Stimulated activated CD8-positive, alpha-beta memory T cell treated with anti-CD3 and anti-CD28 coated beads, Interleukin-12 subunit alpha, Interleukin-12 subunit beta, amount 100 ng/mL, for 24 hours (primary cell): ENCODE measurements around the gene PHACTR3.

Experiments used
- DNase-seq: peaks from one replicate; pipeline ENCODE4 v3.0.0-alpha.2; 2020; ENCODE audit errors: extremely low read depth

The PHACTR3 gene

DNA sequence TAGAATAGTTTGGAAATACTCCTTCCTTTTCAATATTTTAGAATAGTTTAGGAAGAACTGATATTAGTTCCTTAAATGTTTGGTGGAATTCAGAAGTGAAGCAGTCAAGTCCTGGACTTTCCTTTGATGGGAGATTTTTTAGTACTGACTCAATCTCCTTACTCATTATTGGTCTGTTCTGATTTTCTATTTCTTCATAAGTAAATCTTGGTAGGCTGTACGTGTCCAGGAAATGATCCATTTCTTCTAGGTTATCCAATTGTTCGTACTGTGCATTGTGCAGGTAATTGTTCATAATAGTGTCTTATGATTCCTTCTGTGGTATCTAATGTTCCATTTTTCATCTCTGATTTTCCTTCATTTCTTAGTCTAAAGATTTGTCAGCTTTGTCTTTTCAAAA, 190.2 kb downstream of the PHACTR3 start:
- no peak for DNase-seq

DNA sequence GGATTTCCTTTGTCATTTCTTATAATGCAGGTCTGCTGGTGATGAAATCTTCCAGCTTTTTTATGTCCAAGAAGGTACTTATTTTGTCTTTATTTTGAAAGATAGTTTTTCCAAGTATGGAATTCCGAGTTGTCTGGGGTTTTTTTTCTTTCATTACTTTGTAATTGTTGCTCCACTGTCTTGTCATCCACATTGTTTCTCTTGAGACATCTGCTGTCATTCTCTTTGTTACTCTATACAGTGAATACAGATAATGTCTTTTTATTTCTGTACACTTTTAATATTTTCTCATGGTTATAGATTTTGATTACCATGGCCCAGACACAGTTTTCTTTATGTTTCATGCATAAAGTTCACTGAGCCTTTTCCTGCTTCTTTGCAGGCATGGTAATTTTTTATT, 196.0 kb downstream of the PHACTR3 start:
- no peak for DNase-seq

DNA sequence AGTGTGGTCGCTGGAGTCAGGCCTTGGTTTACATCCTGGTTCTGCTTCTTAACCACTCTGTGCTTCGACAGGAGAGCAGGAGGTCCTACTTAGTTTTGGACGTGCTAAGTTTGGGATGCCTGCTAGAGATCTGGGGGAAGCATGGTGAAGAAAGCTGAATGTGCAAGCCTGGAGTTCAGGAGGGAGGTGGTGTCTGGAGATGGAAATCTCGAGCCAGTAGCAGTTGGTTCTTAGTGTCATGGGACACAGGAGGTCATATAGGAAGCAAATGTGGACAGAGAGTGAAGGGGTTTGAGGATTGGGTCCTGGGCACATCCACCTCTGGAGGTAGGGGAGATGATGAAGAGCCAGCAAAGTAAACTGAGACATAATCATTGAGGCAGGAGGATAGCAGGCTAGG, 197.7 kb downstream of the PHACTR3 start:
- no peak for DNase-seq

DNA sequence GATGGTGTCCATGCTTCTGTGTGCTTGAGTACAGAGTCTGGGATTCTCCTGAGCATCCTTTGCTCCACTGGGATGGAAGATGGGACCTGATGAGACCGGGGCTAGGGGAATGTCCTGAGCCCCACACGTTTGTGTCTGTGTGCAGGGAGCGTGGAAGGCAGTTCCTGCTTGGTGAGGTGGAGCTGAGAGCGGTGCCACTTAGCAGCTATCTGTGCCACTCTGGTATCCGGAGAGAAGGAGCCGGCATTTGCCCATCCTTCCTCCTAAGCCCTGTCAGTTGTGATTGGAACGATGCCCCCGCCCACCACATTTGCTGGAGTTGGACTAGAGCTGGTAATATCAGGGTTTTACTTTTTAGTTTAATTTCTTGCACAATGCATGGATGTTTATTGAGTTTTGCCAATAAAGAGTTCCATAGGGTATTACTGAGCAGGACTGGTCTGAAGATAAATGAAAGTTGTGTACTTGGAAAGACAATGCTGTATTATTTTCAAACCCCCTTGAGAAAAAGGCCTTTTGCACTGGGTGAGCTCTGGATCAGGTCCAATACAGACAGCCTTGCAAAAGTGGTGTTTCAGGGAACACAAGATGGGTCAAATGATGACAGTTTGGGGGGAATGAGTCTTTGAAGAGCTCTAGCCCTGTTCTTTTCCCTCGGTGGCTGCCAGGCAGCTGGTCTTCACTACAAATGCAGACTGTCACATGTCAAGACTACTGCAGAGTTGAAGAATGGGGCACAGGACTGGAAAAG, 198.3 kb downstream of the PHACTR3 start:
- no peak for DNase-seq

DNA sequence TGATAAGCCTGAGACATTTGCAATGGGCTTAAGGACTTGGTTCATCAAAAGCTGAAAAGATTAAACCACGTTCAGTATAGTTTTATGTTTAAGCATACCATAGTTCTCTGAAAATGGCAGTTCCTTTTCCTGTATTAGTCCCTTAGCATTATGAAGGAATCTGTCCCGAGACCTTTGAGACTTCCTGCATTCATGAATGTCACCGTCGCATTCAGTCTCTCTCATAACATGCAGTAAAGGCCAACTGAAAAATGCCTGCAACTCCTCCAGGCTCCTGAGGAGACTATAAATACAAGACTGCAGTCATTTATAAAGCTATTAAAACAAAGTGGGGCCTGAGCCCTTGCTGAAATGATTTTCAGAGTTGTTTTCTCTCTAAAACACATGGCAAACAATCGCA, 200.0 kb downstream of the PHACTR3 start:
- no peak for DNase-seq

DNA sequence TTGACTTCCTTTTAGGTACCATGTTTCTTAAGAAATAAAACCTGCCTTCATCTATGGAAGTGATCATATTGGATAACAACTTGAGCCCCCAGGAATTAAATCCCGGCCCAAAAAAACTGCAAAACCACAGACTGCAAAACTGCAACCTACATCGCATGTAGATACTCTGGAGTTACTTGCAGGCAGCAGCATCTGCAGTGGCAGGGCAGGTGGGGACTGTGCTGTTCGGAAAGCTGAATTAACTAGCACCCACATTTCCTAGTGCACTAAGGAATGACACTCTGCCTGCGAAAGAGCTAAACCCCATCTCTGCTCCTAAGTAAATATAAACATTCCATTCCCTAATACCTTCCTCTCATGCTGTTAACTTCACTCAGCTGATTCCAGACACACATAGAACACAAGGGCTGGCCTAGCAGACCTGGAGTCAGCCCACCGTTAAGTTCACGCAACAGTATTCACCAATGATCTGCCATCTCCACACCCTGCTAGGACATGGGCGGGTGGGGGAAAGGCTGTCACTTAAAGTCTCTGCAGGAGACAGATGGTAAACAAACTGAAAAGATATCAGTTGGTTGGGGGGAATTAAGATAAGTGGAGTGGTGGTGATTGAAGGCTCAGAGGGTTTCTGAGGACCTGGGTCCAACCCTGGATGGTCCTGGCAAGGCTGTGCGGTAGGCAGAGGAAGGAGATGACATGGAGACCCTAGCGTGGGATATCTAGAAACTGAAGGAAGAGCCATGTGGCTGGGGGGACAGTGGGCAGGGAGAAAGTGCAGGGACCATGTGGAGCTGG, 200.7 kb downstream of the PHACTR3 start:
- DNase-seq = no peak

DNA sequence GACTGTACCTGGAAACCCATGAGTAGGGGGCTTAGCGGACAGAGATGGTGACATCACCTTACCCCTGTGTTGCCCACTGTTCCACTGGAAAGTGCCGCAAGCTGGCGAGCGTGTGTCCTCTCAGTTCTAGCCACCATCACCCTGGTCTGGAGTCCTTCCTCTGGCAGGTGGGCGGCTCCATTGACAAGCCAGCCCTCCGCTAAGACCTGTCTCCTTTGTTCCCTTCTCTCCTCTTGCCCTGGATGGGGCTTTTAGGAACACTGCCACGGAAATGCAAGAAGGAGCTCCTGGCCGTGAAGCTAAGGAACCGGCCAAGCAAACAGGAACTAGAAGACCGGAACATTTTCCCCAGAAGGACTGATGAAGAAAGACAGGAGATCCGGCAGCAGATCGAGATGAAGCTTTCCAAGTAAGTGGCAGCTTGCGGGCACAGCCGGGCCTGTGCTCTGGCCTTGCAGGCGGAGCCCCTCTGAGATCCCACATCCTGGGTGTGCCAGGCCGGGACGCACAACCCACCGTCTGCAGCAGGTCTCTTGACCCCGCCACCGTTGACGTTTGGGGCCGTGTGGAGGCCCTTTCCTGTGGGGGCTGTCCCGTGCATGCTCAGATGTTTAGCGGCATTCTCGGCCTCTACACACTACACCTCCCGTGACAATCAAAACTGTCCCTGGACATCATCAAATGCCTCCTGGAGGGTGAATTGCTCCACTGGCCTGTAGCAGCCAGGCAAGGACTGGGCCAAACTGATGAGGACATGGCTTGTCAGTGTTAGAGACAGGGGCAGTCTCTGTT, 201.6 kb downstream of the PHACTR3 start:
- no peak for DNase-seq

DNA sequence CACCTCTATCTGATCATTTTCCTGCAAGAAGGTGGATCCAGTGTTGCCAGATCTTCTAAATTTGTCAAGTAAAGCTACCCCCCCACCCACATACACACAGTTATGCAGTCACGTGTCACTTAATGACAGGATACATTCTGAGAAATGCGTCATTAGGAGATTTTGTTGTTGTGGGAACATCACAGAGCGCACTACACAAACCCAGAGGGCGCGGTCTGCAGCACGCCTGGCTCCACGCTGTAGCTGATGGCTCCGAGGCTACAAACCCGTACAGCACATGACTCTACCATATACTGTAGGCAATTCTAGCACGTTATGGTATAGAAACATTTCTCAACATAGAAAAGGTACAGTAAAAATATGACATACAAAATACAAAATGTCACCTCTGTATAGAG, 202.2 kb downstream of the PHACTR3 start:
- DNase-seq = no peak

DNA sequence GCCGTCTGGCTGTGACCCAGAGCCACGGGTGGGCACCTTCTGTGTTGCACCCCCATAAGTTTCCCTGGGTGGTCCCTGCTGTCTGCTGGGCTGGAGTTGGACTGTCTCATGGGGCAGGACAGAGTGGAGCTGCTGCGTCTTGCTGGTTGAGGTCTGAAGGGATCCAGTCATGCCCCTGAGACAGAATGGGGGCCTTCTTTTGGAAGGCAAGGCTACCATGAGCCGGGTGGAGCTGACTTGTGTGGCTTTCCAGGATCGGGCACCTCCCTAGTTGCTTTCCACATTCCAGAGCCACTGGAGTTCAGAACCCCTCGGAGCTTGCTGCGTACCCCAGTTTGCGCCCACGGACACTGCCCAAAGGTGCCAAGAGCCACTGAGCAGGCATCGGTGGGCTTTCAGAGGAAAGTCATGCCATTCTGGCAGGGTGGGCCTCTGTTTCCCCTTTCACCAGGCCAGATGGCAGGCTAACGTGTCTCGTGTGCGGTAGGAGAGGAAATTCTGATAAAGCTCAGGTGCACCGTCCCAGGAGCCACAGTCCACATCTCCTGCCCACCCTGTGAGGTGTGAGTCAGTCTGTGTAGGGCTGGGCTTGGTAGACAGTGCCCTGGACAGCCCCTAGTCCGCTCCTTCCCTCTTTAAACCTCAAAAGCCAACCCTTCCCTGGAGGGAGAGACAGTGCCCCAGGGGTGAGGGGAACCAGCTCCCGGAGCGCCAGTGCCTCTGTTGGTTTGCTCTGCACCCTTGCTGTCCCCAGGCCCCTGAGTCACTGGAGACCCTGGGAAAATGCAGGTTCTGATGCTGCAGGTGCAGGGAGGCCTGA, 203.8 kb downstream of the PHACTR3 start:
- DNase-seq = no peak

DNA sequence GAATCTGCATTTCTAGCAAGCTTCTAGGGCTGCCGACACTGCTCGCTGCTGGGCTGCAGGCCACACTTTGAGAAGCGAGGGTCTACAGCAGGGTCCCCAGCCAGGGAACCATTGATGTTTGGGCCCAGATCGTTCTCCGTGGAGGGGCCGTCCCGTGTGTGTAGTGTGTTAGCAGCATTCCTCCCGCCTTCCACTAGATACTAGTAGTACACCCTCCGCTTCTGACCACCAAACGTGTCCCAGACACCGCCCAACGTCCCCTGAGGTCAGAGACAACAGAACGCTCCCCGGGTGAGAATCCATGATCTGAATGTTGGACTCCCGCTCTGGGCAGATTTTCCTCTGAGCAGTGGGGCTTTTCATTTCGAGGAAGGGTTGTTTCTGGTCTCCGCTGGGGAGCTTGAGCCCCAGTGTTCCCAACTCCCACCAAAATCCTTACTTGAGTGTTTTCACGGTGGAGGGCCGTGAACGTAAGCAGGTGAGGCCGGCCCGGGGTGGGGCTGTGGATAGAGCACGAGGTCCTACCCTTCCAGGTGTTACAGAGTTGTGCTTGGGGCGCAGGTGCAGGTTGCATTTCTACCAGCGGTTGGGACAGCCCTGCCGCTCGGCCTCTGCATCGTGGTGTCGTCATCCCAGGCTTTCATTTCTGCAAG, 204.5 kb downstream of the PHACTR3 start:
- no peak for DNase-seq

DNA sequence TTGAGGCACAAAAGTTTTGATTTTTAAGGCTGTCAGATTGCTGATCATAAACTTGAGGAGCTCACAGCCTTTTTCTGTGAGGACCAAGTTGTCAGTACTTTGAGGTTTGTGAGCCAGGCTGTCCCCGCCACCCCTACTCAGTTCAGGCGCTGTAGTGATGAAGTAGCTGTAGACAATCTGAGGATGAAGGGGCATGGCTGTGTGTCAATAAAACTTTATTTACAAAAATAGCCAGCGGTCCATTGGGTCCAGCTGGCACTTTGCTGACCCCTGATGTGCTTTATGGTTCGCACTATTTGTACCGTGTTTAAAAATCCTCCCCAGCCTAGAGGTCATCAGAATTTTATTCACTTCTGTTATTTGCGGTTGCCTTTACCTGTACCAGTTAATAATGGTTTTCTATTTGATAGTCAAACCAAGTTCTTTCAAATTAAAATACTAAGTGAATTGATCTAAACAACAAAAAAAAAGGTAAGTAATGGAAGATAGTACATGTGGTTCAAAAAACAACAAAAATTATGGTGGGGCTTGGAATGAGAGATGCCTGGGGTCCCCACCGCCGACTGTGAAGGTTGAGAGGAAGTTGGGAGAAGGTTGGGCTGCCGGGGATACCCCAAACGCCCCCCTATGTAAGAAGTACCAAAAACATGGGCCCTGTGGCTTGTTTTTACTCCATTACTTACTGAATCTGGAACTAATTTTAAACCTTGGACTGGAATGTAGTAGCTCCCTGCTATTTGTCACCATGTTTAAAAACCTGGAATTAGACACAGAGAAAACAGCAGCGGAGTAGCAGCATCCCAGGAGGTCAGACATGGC, 205.5 kb downstream of the PHACTR3 start:
- no peak for DNase-seq

DNA sequence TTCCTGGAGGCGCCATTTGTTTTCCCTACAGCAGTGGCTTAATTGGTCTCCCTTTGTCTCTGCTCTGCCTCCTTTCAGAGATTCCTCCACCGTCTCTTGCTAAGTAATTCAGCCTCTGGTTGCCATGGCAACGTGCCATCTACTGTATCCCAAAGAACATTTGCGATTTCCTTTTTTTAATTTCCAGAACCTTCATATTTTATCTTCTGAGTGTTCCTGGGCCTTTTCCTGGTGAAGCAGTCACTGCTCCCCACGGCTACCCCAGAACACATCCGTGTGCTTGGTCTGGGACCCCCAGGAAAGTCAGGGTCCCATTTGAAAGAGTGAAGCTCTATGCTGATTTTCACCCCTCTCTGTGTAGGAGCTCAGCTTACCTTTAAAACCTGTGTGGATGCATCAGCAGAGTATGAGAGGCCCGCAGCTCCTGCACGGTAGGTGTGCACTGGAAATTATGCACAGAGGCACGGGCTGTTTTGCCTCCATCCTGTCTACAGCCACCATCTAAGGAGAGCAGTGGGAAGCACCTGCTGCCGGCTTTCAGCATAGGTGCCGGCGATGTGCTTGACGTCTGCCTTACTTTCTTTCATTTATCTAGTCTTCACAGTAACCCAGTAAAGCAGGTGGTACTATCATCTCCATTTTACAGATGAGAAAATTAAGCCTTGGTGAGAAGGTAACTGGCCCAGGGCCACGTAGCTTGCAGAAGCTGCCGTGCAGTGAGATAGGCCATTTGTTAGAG, 206.3 kb downstream of the PHACTR3 start:
- DNase-seq = no peak

DNA sequence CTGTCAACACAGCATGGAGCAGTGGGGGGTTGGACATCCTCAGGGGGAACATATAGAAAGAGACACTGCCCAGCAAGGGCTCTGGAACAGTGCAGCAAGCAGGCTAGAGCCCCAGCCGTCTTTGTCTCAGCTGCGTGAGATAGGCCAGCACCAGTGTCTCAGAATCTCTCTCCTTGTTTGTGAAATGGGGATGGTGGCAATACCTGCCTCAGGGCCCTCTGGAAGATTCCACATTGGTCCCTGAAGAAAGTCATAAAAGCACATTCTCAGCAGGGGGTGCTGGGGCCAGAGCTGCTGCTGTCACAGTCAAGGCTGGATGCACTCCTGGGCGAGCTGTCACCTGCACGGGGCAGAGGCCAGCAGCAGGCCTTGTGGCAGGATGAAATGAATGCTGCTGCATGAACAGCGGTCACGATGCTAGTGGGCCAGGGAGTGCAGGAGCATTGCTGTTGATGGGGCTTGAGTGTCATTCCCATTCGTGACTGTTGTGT, 207.4 kb downstream of the PHACTR3 start:
- DNase-seq = no peak

DNA sequence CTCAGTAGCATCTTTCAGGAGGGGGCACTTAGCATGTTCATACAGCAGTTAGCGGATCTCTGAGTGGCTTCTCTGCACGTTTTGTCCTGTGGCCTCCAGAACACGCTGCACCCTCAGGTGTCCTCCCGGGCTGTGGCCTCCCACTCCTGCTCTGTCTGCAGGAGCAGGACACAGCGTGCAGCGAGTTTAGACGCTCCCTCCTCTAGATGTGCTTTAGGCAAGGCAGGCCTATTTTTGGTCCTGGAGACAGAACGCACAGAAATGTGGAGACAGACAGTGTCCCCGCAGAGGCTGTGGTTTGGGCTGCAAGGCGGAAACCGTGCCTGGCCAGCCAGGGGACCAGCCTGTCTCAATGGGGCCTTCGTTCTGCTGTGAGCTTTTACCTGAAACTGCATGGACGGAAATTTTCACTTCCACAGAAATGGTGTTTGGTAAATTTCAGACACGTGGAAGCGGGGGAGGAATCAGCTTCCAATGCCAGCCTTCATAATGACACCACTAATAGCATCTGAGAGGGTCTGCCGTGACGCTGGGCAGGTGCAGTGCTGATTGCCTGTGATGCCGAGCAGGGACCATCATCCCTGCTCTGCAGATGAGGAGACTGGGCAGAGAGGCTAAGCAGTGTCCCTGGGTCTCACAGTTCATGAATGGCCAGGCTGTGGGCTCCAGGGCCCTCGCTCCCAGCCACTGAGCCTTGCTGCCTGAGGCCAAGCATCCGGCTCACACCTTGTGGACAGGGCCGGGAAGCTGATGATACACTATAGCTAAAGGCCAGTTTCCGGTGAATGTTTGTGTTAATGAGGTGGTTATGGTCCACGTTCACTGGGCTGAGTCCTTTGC, 208.2 kb downstream of the PHACTR3 start:
- no peak for DNase-seq

DNA sequence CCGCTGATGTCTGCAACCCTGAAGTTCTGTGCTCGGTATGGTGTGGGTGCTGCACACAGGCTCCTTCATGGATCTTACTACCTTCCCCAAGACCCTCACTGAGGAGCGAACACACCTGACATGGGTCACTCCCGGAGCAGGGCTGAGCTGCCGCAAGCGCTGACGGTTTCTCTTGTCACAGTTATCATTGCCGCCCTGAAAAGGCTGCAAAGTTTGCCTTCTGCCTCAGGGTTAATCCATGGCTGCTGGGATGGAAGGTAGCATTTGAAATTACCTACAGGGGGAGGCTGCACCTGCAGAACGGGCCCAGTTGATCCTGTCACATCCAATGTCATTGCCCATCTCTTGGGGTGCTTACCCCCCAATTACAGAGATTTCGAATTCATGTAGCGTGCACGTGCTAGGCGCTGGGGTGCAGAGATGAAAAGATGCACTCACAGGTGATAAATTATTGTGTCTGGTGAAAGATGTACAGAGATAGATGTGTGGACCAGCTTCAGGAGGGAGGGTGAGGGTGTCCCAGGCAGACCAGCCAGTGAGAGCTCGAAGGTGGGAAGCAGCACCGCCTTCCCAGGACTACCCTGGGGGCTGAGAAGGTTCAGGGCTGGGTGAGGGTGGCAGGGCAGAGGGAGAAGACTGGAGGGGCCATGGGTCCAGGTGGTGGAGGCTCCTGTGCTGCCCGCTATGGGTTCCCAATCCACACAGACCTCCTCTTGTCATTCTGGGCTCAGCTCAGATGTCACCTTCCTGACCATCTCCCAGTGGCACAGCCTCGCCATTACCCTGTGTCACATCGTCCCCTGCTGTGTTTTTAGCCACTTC, 209.0 kb downstream of the PHACTR3 start:
- no peak for DNase-seq

DNA sequence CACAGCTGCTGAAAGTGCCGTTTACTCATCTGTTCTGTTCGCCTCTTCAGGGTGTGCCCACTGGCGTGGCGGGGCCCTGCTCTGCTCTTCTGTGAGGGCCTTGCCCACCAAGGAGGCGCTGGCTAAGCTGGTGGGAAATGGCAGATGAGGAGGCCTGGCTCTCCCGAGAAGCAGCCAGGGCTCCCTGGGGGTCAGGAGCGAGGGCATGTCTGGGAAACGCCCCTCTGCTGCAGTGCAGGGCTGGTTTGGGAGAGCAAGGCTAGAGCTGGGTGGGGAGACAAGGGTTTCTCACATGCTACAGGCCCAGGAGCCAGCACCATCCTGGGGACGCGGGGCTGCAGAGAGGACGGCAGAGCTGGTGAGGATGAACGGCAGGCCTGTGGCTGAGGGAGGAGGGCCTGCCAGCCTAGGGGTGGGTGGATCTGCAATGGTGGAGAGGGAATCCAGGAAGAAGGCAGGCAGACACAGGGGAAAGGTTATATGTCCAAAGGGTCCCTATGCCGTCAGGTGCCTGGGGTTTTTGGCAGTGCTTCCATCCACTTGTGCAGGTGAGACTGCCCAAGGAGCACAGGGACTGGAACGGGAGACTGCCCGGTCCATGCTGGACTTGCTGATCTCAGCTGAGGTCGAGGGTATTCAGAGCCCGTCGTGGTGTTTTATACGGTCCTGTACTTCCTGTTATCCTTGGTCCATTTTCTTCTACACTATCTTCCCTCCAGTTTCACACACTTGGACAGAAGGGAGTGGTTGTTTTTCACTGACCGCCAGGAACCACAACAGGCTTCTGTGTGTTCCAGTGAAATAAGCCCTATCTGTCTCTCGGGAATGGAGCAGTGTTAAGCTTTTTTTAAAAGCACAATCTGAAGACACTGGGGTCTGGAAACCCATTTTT, 209.9 kb downstream of the PHACTR3 start:
- DNase-seq = no peak
